HepG2 (cell line): Measurements from ENCODE around the gene RAB36. TPM values are rescaled to one million over a fixed set of nuclear protein-coding genes. Genes with fewer than 3 reads are reported as not detected.

Source experiments
- ATAC-seq: fragments of 200-7000 bp; cut with Tn5 transposase; 3 replicates; pipeline ENCODE4 v1.9.1; 2020; ENCODE audit warnings: mild to moderate bottlenecking, moderate library complexity
- BruUV-seq: library from RNA; stranded (reverse); fragments of 400-500 nt; replicated peaks from 2 replicates; lab custom pipeline; 2021; lab: Mats Ljungman, UMichigan
- CTCF ChIA-PET: fragments of 300-600 bp; formaldehyde crosslinking; extraction: SDS; loops from one replicate; lab custom pipeline; 2021; ENCODE audit warnings: low total read pairs, inconsistent platforms, low intra/inter-chr PET ratio; lab: Yijun Ruan, JAX
- POLR2A ChIA-PET: fragments of 350-600 bp; sonication (Branson Sonifier 250); formaldehyde crosslinking; loops from one replicate; lab custom pipeline; 2020; ENCODE audit warnings: antibody characterized with exemption, inconsistent platforms; lab: Yijun Ruan, JAX
- DNase-seq: peaks from one replicate; pipeline ENCODE4 v3.0.0-alpha.2; 2015; ENCODE audit warnings: low spot score
- FAIRE-seq: peaks from 3 replicates; lab custom pipeline; 2011; peaks lifted over from hg19 to GRCh38; lab: Jason Lieb, UNC
- H2AFZ ChIP-seq: one replicate; pipeline ENCODE4 v1.6.1; 2011; ENCODE audit warnings: low read length, inconsistent platforms
- H3K27ac ChIP-seq: fragments of 300-600 bp; 3 replicates; pipeline ENCODE4 v1.8.0; 2011; ENCODE audit warnings: mixed run types, mild to moderate bottlenecking, mixed read lengths, low read length, inconsistent platforms; ENCODE audit not compliant: insufficient read depth; ENCODE audit errors: extremely low read length
- H3K27me3 ChIP-seq, 2 experiments: fragments of 200-600 bp in 1 of 2; 2 replicates in 1 of 2; 3 replicates in 1 of 2; pipeline versions ENCODE4 v1.6.0 to v1.8.0; 2011; ENCODE audit warnings: low read length in 2 of 2, mild to moderate bottlenecking in 2 of 2, moderate library complexity in 2 of 2, inconsistent platforms in 1 of 2; ENCODE audit not compliant: insufficient read depth in 2 of 2, control insufficient read depth in 1 of 2
- H3K36me3 ChIP-seq, 2 experiments: fragments of 200-600 bp in 1 of 2; replicated peaks in 1 of 2; 2 replicates in 1 of 2; 3 replicates in 1 of 2; pipeline versions ENCODE4 v1.5.1 to v1.8.0; 2011; ENCODE audit warnings: low read length in 2 of 2, inconsistent platforms in 1 of 2; ENCODE audit not compliant: insufficient read depth in 2 of 2, control insufficient read depth in 1 of 2
- H3K4me1 ChIP-seq: 2 replicates; pipeline ENCODE4 v1.5.1; 2012; ENCODE audit warnings: low read length, inconsistent platforms; ENCODE audit not compliant: insufficient read depth
- H3K4me2 ChIP-seq: 2 replicates; pipeline ENCODE4 v1.6.0; 2011; ENCODE audit warnings: low read depth, low read length, inconsistent platforms
- H3K4me3 ChIP-seq, 3 experiments: fragments of 200-600 bp in 1 of 3; sonication (generic), shearing (Covaris generic) in 1 of 3; replicated peaks in 1 of 3; 2 replicates each; pipeline ENCODE4 v1.5.1; 2011 to 2016; ENCODE audit warnings: low read length in 3 of 3, inconsistent platforms in 2 of 3, low read depth in 2 of 3, mild to moderate bottlenecking in 2 of 3, control low read depth in 1 of 3, mixed read lengths in 1 of 3; ENCODE audit not compliant: insufficient read depth in 1 of 3
- H3K79me2 ChIP-seq: one replicate; pipeline ENCODE4 v1.6.1; 2011; ENCODE audit warnings: low read length, inconsistent platforms; ENCODE audit not compliant: insufficient read depth
- H3K9ac ChIP-seq: 2 replicates; pipeline ENCODE4 v1.6.0; 2011; ENCODE audit warnings: mild to moderate bottlenecking, low read depth, low read length, inconsistent platforms; ENCODE audit not compliant: insufficient read depth
- H3K9me3 ChIP-seq: 2 replicates; pipeline ENCODE4 v1.5.1; 2012; ENCODE audit warnings: mild to moderate bottlenecking, low read length
- H4K20me1 ChIP-seq: 2 replicates; pipeline ENCODE4 v1.6.0; 2011; ENCODE audit warnings: inconsistent platforms, mild to moderate bottlenecking, low read length, moderate library complexity; ENCODE audit not compliant: insufficient read depth
- ATF4 ChIP-seq, 2 experiments: fragments of 450-650 bp in 1 of 2; sonication (generic) in 1 of 2; formaldehyde crosslinking; IDR thresholded peaks; 2 replicates each; pipeline versions ENCODE4 v1.5.0 to v1.8.0; 2020 to 2022; ENCODE audit warnings: mild to moderate bottlenecking in 1 of 2, missing genetic modification reagents in 1 of 2
- CEBPB ChIP-seq: IDR thresholded peaks from 2 replicates; pipeline ENCODE4 v1.6.1; 2011; ENCODE audit warnings: low read depth, low read length, improper control_type of control experiment, borderline replicate concordance
- ETV5 ChIP-seq: IDR thresholded peaks from 2 replicates; pipeline ENCODE4 v1.6.1; 2018; ENCODE audit warnings: missing biosample characterization, missing genetic modification reagents, inconsistent platforms, borderline replicate concordance
- HOXA5 ChIP-seq: sonication (generic); formaldehyde crosslinking; IDR thresholded peaks from 2 replicates; pipeline ENCODE4 v1.4.0; 2020; ENCODE audit warnings: missing genetic modification reagents
- KMT2B ChIP-seq: IDR thresholded peaks from 2 replicates; pipeline ENCODE4 v1.6.1; 2016; ENCODE audit warnings: missing genetic modification reagents, missing compliant biosample characterization
- MIER2 ChIP-seq: IDR thresholded peaks from 2 replicates; pipeline ENCODE4 v1.6.1; 2016; ENCODE audit warnings: missing biosample characterization, missing genetic modification reagents
- NFE2 ChIP-seq: sonication (generic); formaldehyde crosslinking; IDR thresholded peaks from 2 replicates; pipeline ENCODE4 v1.4.0; 2020; ENCODE audit warnings: missing genetic modification reagents
- PCBP2 ChIP-seq: fragments of 200-400 bp; formaldehyde crosslinking; optimal IDR thresholded peaks from 2 replicates; pipeline ENCODE3; 2018; ENCODE audit warnings: low read length, low read depth; ENCODE audit not compliant: poor library complexity, severe bottlenecking
- POGZ ChIP-seq: sonication (generic); formaldehyde crosslinking; IDR thresholded peaks from 2 replicates; pipeline ENCODE4 v1.4.0; 2020; ENCODE audit warnings: mild to moderate bottlenecking, missing genetic modification reagents
- SALL1 ChIP-seq: sonication (generic); formaldehyde crosslinking; IDR thresholded peaks from 2 replicates; pipeline ENCODE4 v1.8.0; 2022; ENCODE audit warnings: mild to moderate bottlenecking, missing genetic modification reagents
- SMAD9 ChIP-seq: sonication (generic); formaldehyde crosslinking; IDR thresholded peaks from 2 replicates; pipeline ENCODE4 v1.5.1; 2020; ENCODE audit warnings: mild to moderate bottlenecking, missing genetic modification reagents
- SP4 ChIP-seq: sonication (generic); formaldehyde crosslinking; IDR thresholded peaks from 2 replicates; pipeline ENCODE4 v1.8.1; 2023; ENCODE audit warnings: mild to moderate bottlenecking, missing genetic modification reagents
- SYNCRIP ChIP-seq: fragments of 200-400 bp; formaldehyde crosslinking; IDR thresholded peaks from 2 replicates; pipeline ENCODE4 v1.6.1; 2018; ENCODE audit warnings: mild to moderate bottlenecking, low read depth, low read length; ENCODE audit not compliant: insufficient read depth
- TMF1 ChIP-seq: sonication (generic); formaldehyde crosslinking; IDR thresholded peaks from 2 replicates; pipeline ENCODE4 v1.8.1; 2022; ENCODE audit warnings: low read depth, missing genetic modification reagents
- ZKSCAN1 ChIP-seq: fragments of 150-350 bp; IDR thresholded peaks from 2 replicates; pipeline ENCODE4 v1.6.1; 2014; ENCODE audit warnings: low read length
- ZNF124 ChIP-seq: sonication (generic); formaldehyde crosslinking; IDR thresholded peaks from 2 replicates; pipeline ENCODE4 v1.4.0; 2020; ENCODE audit warnings: missing genetic modification reagents
- ZNF354B ChIP-seq: sonication (generic); formaldehyde crosslinking; IDR thresholded peaks from 2 replicates; pipeline ENCODE4 v1.8.0; 2022; ENCODE audit warnings: mild to moderate bottlenecking, missing genetic modification reagents
- ZNF496 ChIP-seq: sonication (generic); formaldehyde crosslinking; IDR thresholded peaks from 2 replicates; pipeline ENCODE4 v1.8.1; 2023; ENCODE audit warnings: mild to moderate bottlenecking, moderate library complexity, missing genetic modification reagents; ENCODE audit not compliant: insufficient replicate concordance
- ZNF687 ChIP-seq: sonication (generic); formaldehyde crosslinking; IDR thresholded peaks from 2 replicates; pipeline ENCODE4 v1.5.1; 2020; ENCODE audit warnings: mild to moderate bottlenecking, missing genetic modification reagents, moderate library complexity
- ZNF781 ChIP-seq: sonication (generic); formaldehyde crosslinking; IDR thresholded peaks from 2 replicates; pipeline ENCODE4 v1.5.1; 2020; ENCODE audit warnings: borderline replicate concordance, mild to moderate bottlenecking, missing genetic modification reagents; ENCODE audit errors: not compliant biosample characterization
- ZNF83 ChIP-seq: sonication (generic); formaldehyde crosslinking; IDR thresholded peaks from 2 replicates; pipeline ENCODE4 v1.4.0; 2020; ENCODE audit warnings: missing genetic modification reagents, mild to moderate bottlenecking, borderline replicate concordance
- WGBS: methylation state at CpG from one replicate; pipeline ENCODE4 v1.1.6; 2017; ENCODE audit warnings: low lambda C conversion rate; 5-methylcytosine and 5-hydroxymethylcytosine counted together
- in situ Hi-C: cut with HindIII; loops from 2 replicates; pipeline ENCODE4 v1.10.0; 2017; ENCODE audit warnings: low pct_unique_long_range_greater_than_20kb; ENCODE audit not compliant: extremely low pct_ligation_motif_present
- intact Hi-C: fragments of 100-400 bp; cut with micrococcal nuclease; formaldehyde crosslinking; loops from one replicate; pipeline ENCODE4 v1.10.0; 2022; ENCODE audit not compliant: unreplicated experiment
- polyA plus RNA-seq, 8 experiments: library from polyadenylated mRNA; depleted of rRNA in 3 of 8; stranded (reverse) in 7 of 8; unstranded in 1 of 8; fragments of >200 nt; fragmentation: Illumina TruSeq in 4 of 8; extraction: Trizol in 4 of 8; gene quantifications; 2 replicates each; pipeline versions ENCODE4 v1.2.1 to v1.2.3, GENCODE V29; 2011 to 2016; ENCODE audit warnings: low read depth in 4 of 8, missing spikeins in 1 of 8, mixed read lengths in 1 of 8; ENCODE audit not compliant: insufficient read depth in 1 of 8
- total RNA-seq, 5 experiments: library from RNA; depleted of rRNA; stranded (reverse); fragments of >200 nt; fragmentation: Illumina TruSeq; extraction: Trizol; gene quantifications; 2 replicates each; pipeline ENCODE4 v1.2.3, GENCODE V29; 2016; ENCODE audit warnings: low read depth in 1 of 5

Gene RAB36
- total and polyA plus RNA-seq, 2 of the 13 experiments (the other 11 are each of a cell fraction or from before 2014, with no cell fraction given): 0.24 to 0.86 TPM

- no peak for TF ChIP-seq NFE2 (CRISPR knock-in tag)
- TF ChIP-seq ZNF83 (CRISPR knock-in tag): no peak
- TF ChIP-seq SP4 (CRISPR knock-in tag): no peak
Measured at GRCh38 chr22:23161029-23161428, 15.8 kb downstream of the RAB36 start (continued).

DNA sequence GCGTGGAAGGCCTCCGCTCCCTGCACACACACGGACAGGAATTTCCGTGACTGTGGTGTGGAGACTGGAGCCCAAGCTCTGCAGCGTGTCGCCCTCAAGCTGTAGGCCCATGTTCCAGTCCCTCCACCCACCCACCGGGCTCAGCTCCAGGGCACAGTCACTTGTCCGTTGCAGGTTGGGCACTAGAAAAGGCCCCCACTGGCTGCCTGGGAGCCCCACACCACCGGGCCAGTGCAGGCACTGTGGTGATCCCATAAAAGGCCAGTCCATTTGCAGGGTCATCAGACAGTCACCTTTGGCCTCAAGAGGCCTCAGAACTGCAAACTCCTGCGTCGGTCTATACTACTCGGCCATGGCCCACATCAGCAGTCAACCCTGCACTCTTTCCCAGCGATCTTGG is 16.3 kb downstream of the RAB36 start:
- H3K4me3 ChIP-seq: no peak overlapping the region; a peak in 1 of 6 replicates
- H3K4me1 ChIP-seq: peaks cover 100% of the 10 kb centered on the region
- no peaks in the 10 kb centered on the region for H3K27me3 ChIP-seq
- WGBS: 3% methylated on average over 5 of the region's 13 CpGs
- no peak overlapping the region for H3K9ac ChIP-seq
- FAIRE-seq (peak; percentile 36), ATAC-seq (peak; percentile 48), DNase-seq (no peak)
- POLR2A ChIA-PET: interaction anchor here (0.9 kb wide), 1 partner anchor 15 kb away, joined by 3 read pairs; no protein-coding TSS in a partner anchor
- no peaks in the 10 kb centered on the region for H4K20me1 ChIP-seq
- H3K36me3 ChIP-seq: no peaks in the 10 kb centered on the region
- CTCF ChIA-PET: no interaction called here
- H3K9me3 ChIP-seq: no peaks in the 10 kb centered on the region
- no peaks in the 10 kb centered on the region for H3K79me2 ChIP-seq
- no peak overlapping the region for H2AFZ ChIP-seq
- peak overlapping the region; percentile 1 for H3K27ac ChIP-seq
- no TSS peak for BruUV-seq
- intact Hi-C loops (loop anchor here (2.0 kb wide), 1 partner anchor 13 kb away; no protein-coding TSS in a partner anchor), in situ Hi-C loops (loop anchor here (25.0 kb wide), 1 partner anchor 401 kb away; no protein-coding TSS in a partner anchor)
- H3K4me2 ChIP-seq: peak overlapping the region; percentile 52
- TF ChIP-seq ZKSCAN1 (no peak), TMF1 (CRISPR knock-in tag) (no peak), KMT2B (CRISPR knock-in tag) (no peak), SMAD9 (CRISPR knock-in tag) (no peak), ZNF124 (CRISPR knock-in tag) (no peak), ZNF496 (CRISPR knock-in tag) (no peak), ZNF354B (CRISPR knock-in tag) (no peak), POGZ (CRISPR knock-in tag) (no peak), MIER2 (CRISPR knock-in tag) (no peak), CEBPB (no peak), PCBP2 (no peak), HOXA5 (no peak), SYNCRIP (no peak), ZNF781 (CRISPR knock-in tag) (no peak), ZNF687 (CRISPR knock-in tag) (peak; percentile 74), ETV5 (no peak), ATF4 (CRISPR knock-in tag; IDR thresholded peaks at IDR 0.05) (no peak), SALL1 (peak; percentile 12; the same call in 1 of the 2 replicates)
